Tibial nerve (tissue), 3 donors: ENCODE results near the gene USO1.

Experiments used
- EP300 ChIP-seq, 2 donors: sonication (generic); formaldehyde crosslinking; IDR thresholded peaks; one replicate each; pipeline ENCODE4 v1.6.1; 2017; ENCODE audit warnings: antibody characterized with exemption in 2 of 2, mild to moderate bottlenecking in 1 of 2
- POLR2A ChIP-seq, 2 donors: fragments of 450-650 bp; IDR thresholded peaks; one replicate each; pipeline ENCODE4 v1.6.1; 2017; ENCODE audit warnings: antibody characterized with exemption in 2 of 2, mild to moderate bottlenecking in 2 of 2, moderate library complexity in 2 of 2

DNA sequence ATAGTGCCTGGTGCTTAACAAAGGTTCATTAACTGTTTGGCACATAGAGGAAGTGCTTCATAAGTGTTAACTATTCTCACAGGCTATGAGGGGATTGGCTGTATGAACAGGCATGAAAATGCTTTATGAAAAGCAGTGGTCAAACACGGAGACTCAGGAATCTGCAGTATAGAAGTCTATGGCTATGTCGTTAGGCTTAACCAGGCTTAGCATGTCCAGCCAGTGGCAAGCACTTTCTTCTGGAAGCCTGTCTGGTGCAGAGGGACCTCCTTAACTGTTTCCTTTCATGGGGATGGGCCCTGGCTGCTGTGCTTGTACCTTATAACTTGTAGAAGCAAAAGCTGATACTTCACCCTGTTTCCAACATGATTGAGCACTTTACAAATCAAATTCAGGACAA lies 99.4 kb downstream of the USO1 start:
- TF ChIP-seq POLR2A (IDR thresholded peaks at IDR 0.05): no peak
- no peak for TF ChIP-seq EP300 (IDR thresholded peaks at IDR 0.05)
